Endothelial cell of umbilical vein (primary cell): ENCODE measurements around the gene RPE.

Source experiments
- CTCF ChIP-seq, 2 donors: IDR thresholded peaks; 1 replicate in 1 of 2; 2 replicates in 1 of 2; pipeline ENCODE4 v1.5.1; 2011; ENCODE audit warnings: low read length in 2 of 2, mild to moderate bottlenecking in 2 of 2, moderate library complexity in 2 of 2, control low read depth in 1 of 2, inconsistent platforms in 1 of 2, low read depth in 1 of 2; ENCODE audit not compliant: insufficient read depth in 1 of 2; ENCODE audit errors: extremely low read depth in 1 of 2
- EZH2 ChIP-seq: IDR thresholded peaks from 2 replicates; pipeline ENCODE4 v1.6.1; 2012; ENCODE audit warnings: borderline replicate concordance, low read depth, mild to moderate bottlenecking, moderate library complexity, low read length, inconsistent platforms; ENCODE audit not compliant: severe bottlenecking
- MAX ChIP-seq: IDR thresholded peaks from 2 replicates; pipeline ENCODE4 v1.6.1; 2011; ENCODE audit not compliant: insufficient read depth, insufficient read length
- POLR2A ChIP-seq: IDR thresholded peaks from 2 replicates; pipeline ENCODE4 v1.6.1; 2012; ENCODE audit warnings: low read depth, mild to moderate bottlenecking, control low read depth, low read length
- POLR2AphosphoS5 ChIP-seq: IDR thresholded peaks from 2 replicates; pipeline ENCODE4 v1.6.1; 2012; ENCODE audit warnings: low read depth, mild to moderate bottlenecking, control low read depth, low read length, moderate library complexity; ENCODE audit not compliant: insufficient read depth

DNA sequence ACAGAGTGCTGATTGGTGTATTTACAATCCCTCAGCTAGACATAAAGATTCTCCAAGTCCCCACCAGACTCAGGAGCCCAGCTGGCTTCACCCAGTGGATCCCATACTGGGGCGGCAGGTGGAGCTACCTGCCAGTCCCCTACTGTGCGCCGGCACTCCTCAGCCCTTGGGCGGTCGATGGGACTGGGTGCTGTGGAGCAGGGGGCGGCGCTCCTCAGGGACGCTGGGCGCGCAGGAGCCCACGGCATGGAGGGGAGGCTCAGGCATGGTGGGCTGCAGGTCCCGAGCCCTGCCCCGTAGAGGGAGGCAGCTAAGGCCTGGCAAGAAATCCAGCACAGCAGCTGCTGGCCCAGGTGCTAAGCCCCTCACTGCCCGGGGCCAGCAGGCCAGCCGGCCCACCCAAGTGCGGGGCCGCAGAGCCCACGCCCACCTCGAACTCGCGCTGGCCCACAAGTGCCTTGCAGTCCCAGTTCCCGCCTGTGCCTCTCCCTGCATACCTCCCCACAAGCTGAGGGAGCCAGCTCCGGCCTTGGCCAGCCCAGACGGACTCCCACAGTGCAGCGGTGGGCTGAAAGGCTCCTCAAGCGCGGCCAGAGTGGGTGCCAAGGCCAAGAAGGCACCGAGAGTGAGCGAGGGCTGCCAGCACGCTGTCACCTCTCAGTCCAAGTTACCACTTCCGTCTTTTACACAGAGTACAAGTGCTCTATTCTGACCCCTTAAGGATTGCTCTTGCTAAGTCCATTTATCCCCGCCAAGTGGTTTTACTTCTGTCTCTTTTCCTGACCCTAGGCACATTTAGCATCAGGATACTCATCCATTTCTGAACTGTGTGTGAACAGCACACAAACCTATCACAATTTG lies 1.7 kb upstream of the RPE start:
- TF ChIP-seq CTCF (IDR thresholded peaks at IDR 0.05; ENCODE audit: extremely low read depth in 1 of 2, insufficient read depth in 1 of 2, low read depth in 1 of 2, low read length in 2 of 2), result no peak
- no peak for TF ChIP-seq EZH2
- TF ChIP-seq POLR2A, result no peak
- TF ChIP-seq MAX, result no peak
- no peak for TF ChIP-seq POLR2AphosphoS5
